ENCODE data around the gene SLC31A2. TPM values are rescaled to one million over a fixed set of nuclear protein-coding genes. Genes with fewer than 3 reads are reported as not detected.
"Not testable (repeated sequence)": the region's sequence is repeated elsewhere in the genome, so short reads cannot be mapped to it uniquely, and the experiment has no call there.

SLC31A2 gene
- total RNA-seq, 2 experiments from 2014 or later, result 4.8 to 5.4 TPM

DNA sequence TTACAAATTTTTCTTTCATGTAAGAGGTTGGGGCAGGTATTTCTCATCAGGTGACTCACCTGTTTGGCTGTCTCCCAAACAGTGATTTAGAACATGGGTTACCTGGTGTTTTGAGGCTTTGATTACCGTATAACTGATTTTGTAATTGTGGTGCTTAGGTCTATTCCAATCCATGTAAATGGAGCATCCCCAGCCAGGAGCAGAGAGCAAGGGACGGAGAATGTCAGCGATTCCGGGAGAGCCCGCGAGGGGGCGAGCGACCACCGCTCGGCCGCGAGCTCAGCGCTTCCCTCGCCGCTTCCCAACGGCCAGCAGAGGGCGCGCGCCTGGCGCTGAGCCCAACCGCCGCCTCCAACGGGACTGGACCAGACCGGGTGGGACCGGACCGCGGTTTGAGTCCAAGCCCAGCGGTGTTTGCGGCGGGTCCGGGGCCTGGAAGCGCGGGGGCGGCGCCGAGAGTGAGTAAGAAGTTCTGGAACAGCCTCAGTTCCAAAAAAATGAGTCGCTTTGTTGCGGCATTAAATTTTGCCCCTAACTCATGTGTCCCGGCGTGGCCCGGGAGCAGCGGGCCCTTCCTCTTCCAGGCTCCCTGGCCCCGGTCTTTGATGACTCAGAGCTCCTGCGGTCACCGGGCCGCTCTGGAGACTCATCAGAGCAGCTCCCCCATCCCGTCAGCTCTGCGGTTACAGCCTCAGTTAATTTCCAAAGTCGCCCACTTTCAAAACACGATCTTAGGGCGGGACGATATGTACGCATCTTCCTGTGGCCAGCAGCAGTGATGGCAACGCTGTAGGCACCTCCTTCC, 37.9 kb upstream of the SLC31A2 start:
- H3K4me3 ChIP-seq (ENCODE audit: low read length); H3K4me1 Mint-ChIP-seq (ENCODE audit: low read depth); H3K36me3 Mint-ChIP-seq (ENCODE audit: low read depth); H3K4me1 ChIP-seq (ENCODE audit: insufficient read depth, low read length); H3K27ac Mint-ChIP-seq; H3K9me3 Mint-ChIP-seq; H3K27ac ChIP-seq (ENCODE audit: low read depth in 1 of 2, low read length in 2 of 2); H3K27me3 ChIP-seq (ENCODE audit: control insufficient read depth in 1 of 2, insufficient read depth in 2 of 2, low read length in 2 of 2); POLR2A ChIA-PET; H3K9me3 ChIP-seq (ENCODE audit: control insufficient read depth in 1 of 2, insufficient read depth in 1 of 2, low read length in 2 of 2); H3K4me3 Mint-ChIP-seq; H3K36me3 ChIP-seq (ENCODE audit: insufficient read depth, low read length): not testable (repeated sequence)
- H3K27me3 Mint-ChIP-seq, result peaks cover 10% of the 10 kb centered on the region
- CTCF ChIA-PET, result interaction anchor here (1.0 to 1.6 kb wide), 7 partner anchors 8 to 546 kb away, joined by 3 to 5 read pairs (median 4); partner anchors contain the start of genes CDC26 and PRPF4
- TF ChIP-seq, protein P1, sequence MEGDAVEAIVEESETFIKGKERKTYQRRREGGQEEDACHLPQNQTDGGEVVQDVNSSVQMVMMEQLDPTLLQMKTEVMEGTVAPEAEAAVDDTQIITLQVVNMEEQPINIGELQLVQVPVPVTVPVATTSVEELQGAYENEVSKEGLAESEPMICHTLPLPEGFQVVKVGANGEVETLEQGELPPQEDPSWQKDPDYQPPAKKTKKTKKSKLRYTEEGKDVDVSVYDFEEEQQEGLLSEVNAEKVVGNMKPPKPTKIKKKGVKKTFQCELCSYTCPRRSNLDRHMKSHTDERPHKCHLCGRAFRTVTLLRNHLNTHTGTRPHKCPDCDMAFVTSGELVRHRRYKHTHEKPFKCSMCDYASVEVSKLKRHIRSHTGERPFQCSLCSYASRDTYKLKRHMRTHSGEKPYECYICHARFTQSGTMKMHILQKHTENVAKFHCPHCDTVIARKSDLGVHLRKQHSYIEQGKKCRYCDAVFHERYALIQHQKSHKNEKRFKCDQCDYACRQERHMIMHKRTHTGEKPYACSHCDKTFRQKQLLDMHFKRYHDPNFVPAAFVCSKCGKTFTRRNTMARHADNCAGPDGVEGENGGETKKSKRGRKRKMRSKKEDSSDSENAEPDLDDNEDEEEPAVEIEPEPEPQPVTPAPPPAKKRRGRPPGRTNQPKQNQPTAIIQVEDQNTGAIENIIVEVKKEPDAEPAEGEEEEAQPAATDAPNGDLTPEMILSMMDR (IDR thresholded peaks at IDR 0.05), result peak; percentile 30
- intact Hi-C loops (cut with DNase I, micrococcal nuclease), result loop anchor here in 1 of 2 experiments (5.0 kb wide), 1 partner anchor 544 kb away; no protein-coding TSS in a partner anchor
- peak in 3 of 14 experiments; percentile 4 to 33 (median 31) for DNase-seq
- ATAC-seq (ENCODE audit: poor library complexity), result peak; percentile 71

DNA sequence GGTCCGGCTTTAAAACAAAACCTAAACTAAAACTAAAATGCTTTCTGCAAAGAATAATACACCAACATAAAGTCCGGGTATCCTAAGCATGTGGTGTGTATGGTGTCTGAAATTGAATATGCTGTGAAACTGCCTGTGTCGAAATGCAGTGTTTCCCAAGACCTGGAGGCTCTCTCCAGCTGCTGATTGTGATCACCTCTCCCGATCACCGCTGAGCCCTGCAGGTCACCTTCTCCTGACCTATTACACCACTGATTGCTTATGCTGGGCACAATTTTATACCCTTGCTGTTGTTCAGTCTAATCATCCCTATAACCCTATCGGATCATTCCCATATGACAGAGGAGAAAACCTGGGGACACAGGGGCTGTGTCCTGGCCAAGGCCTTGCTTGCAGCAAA, 32.0 kb upstream of the SLC31A2 start:
- H3K9me3 Mint-ChIP-seq, result not testable (repeated sequence)

DNA sequence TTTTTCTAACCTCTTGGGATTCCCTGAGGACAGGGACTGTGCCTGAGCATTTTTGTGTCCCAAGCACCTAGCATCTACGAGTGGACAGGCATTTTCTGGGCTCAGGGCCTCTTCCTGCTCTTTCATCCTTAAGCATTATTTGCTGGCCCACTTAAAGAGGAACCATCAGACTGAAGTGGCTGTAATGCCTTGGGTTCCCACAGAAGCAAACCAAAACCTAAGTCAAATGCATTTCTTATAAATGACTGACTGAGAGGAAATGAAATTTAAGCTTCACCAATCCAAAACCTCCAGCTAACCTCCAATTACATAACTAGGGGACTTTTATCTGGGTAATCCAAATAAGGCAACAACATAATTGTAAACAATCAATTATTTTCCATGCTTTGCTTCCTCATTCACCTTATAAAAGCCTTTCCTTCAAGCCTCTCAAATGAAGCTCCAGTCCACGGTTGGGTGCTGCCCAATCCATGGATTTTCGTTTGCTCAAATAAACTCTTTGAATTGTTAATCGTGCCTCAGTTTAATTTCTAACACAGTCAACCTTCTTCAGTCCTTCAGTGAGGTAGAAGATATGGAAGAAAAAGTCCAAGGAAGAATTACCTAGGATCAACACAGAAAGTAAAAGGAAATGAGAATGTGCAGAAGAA, 25.3 kb upstream of the SLC31A2 start:
- Histone ChIP-seq H3K27ac (ENCODE audit: low read depth in 1 of 2, low read length in 2 of 2) (no peak overlapping the region), H3K4me3 (ENCODE audit: low read length) (no peak overlapping the region), H3K27me3 (ENCODE audit: control insufficient read depth in 1 of 2, insufficient read depth in 2 of 2, low read length in 2 of 2) (peaks cover 8% of the 10 kb centered on the region in 2 experiments), H3K9me3 (ENCODE audit: control insufficient read depth in 1 of 2, insufficient read depth in 1 of 2, low read length in 2 of 2) (no peaks in the 10 kb centered on the region), H3K4me1 (ENCODE audit: insufficient read depth, low read length) (no peaks in the 10 kb centered on the region), H3K36me3 (ENCODE audit: insufficient read depth, low read length) (no peaks in the 10 kb centered on the region)
- no peak for DNase-seq
- POLR2A ChIA-PET, result no interaction called here
- TF ChIP-seq, protein P1 (IDR thresholded peaks at IDR 0.05), result no peak
- H3K27ac Mint-ChIP-seq, result no peak overlapping the region
- CTCF ChIA-PET, result no interaction called here
- no peaks in the 10 kb centered on the region for H3K4me1 Mint-ChIP-seq (ENCODE audit: low read depth)
- no peak for ATAC-seq (ENCODE audit: poor library complexity)
- no peaks in the 10 kb centered on the region for H3K9me3 Mint-ChIP-seq
- no peak overlapping the region for H3K4me3 Mint-ChIP-seq
- intact Hi-C loops (cut with DNase I, micrococcal nuclease), result no loop called here
- H3K36me3 Mint-ChIP-seq (ENCODE audit: low read depth), result no peaks in the 10 kb centered on the region
- peaks cover 37% of the 10 kb centered on the region for H3K27me3 Mint-ChIP-seq

More for the DNA sequence above, 32.0 kb upstream of the SLC31A2 start:
- H3K27ac ChIP-seq (ENCODE audit: low read depth in 1 of 2, low read length in 2 of 2); H3K4me1 Mint-ChIP-seq (ENCODE audit: low read depth); H3K4me1 ChIP-seq (ENCODE audit: insufficient read depth, low read length); POLR2A ChIA-PET; CTCF ChIA-PET; intact Hi-C loops (cut with DNase I, micrococcal nuclease); H3K27me3 Mint-ChIP-seq; H3K4me3 Mint-ChIP-seq; H3K36me3 ChIP-seq (ENCODE audit: insufficient read depth, low read length); H3K27me3 ChIP-seq (ENCODE audit: control insufficient read depth in 1 of 2, insufficient read depth in 2 of 2, low read length in 2 of 2); DNase-seq; H3K27ac Mint-ChIP-seq; H3K9me3 ChIP-seq (ENCODE audit: control insufficient read depth in 1 of 2, insufficient read depth in 1 of 2, low read length in 2 of 2); ATAC-seq (ENCODE audit: poor library complexity); H3K36me3 Mint-ChIP-seq (ENCODE audit: low read depth); H3K4me3 ChIP-seq (ENCODE audit: low read length): not testable (repeated sequence)

Measured in CD4-positive, alpha-beta T cell (primary cell).